Fibroblast of skin of right biceps (primary cell): ENCODE results near the gene PIGS.
"Not testable (repeated sequence)": the region's sequence is repeated elsewhere in the genome, so short reads cannot be mapped to it uniquely, and the experiment has no call there.

Experiments
- DNase-seq: peaks from one replicate; pipeline ENCODE4 v3.0.0-alpha.2; 2013

PIGS gene

DNA sequence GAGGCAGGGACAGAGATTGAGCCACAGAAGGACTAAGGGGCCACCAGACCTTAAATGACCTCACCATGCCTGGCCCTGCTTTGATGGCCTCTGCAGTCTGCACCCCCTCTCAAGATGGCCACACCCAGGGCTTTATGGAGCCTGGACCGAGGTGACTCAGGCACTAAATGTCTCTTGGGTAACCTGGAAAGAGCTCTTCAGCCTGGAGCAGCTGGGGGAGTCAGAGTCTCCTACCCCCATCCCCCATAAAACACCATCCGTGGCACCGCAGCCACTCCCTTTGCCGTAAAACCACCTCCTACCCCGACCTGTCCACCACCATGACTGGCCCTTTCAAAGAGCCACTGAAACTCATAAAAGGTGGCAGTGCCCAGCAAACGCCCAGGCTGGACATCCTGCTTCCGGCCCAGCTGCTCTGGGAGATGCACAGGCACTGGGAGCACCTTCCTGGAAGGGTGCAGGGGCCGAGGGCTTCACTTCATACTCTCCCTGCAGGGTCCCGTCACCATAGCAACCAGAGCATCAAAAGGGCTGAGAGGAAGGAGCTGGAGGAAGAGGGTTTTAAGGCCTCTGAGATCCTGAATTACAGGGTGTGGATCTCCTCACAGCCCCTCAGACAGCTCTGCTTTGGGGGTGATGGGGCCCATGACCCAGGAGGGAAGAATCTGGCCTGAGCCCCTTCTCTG, 42.9 kb downstream of the PIGS start:
- no peak for DNase-seq

DNA sequence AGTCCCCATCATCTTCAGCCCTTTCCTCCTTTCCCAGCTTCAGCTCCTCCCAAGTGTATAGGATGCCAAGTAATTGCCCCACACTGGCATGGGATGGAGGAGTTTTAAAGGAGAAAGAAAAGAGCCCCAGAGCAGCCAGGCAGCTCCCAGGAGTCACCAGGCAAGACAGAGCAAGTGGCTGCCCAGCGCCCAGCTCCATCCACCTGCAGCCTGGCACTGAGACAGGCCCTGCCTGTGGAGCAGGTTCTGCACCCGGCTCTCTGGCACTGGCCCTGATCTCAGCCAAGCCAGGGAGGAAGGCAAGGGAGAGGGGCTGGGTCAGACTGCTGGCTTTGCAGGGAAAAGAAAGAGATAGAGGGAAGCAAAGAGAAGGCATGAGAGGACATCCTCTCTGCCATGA, 43.5 kb downstream of the PIGS start:
- no peak for DNase-seq

- DNase-seq: no peak
Measured at GRCh38 chr17:28527181-28527681, 44.1 kb downstream of the PIGS start.

DNA sequence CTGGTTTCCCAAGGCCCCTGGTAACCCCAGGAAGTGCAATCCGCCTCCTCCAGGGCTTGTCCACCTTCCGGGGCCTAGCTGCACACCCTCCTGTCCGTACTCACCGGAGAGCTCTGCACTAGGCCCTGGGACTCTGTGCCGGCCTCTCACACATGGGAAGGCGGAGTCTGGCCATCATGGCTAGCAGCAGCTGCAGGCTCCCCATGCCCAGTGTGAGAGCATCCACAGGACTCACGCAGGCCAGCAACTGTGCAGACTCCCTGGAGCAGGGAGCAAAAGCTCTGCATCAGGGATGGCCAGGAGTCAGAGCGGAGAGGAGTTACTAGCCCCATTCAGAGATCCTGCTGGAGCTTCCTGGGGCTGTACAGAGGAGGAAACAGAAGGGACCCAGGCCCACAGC, 44.9 kb downstream of the PIGS start:
- no peak for DNase-seq

- peak; percentile 47 for DNase-seq
Measured at GRCh38 chr17:28524476-28525424, 46.6 kb downstream of the PIGS start.

DNA sequence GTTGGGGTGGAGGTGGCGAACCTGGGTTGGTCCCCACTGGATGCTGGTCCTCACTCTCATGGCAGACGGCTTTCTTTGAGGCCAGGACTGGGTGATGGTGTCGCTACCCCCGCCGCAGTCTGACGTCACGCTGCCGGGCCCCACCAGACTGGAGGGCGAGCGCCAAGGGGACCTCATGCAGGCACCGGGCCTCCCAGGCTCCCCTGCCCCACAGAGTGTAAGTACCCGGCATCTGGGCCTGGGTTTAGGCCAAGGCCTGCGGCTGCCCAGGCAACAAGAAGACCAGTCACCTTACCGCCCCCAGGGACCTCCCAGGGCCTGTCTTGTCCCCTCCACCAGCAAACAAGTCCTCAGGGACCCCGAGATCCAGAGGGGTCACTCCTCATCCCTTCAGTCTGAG, 47.4 kb downstream of the PIGS start:
- no peak for DNase-seq

GRCh38 chr17:28523186-28523585, 48.1 kb downstream of the PIGS start:
- DNase-seq: no peak

DNA sequence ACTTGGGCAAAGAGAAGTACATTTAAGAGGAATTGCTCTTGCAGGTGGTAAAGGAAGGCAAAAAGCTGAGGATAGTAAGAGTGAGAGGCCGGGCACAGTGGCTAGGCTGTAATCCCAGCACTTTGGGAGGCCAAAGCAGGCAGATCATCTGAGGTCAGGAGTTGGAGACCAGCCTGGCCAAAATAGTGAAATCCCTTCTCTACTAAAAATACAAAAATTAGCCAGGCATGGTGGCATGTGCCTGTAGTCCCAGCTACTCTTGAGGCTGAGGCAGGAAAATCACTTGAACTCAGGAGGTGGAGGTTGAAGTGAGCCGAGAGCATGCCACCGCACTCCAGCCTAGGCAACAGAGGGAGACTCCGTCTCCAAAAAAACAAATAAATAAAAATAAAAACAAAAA, 49.0 kb downstream of the PIGS start:
- not testable (repeated sequence) for DNase-seq

DNA sequence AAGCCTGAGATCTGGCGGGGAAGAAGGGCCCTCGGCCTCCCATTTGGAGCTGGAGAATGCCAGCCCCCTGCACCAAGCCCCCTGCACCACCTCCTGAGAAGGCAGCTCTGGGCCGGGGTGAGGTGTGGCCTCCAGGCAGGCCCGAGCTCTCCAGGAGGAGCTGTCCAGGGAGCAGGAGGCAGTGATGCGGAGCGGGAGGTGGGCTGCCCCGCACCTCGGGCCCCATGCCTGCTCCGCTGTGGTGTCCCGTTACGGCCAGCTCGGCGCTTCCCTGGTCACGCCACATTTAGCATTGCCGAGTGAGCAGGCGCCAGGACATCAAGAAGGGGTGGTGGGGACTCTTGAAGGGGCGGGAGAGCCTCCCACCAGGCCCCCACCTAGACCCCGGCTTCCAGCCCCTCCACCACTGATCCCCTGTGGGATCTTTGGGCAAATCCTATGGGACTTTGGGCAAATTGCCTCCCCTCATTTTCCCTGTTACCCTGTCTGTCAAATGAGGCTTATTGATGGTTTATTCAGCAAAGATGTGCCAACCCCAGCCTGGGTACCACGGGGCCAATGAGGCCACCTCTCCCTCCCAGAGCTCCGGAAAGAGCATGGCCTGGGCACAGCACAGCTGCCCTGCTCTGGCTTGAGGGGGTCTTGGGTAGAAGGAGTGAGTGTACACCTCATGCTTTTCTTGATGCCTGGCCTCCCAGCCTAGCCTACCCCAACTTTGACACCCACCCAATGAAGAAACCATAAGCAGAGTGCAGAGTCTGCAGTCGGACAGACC, 49.8 kb downstream of the PIGS start:
- no peak for DNase-seq

DNA sequence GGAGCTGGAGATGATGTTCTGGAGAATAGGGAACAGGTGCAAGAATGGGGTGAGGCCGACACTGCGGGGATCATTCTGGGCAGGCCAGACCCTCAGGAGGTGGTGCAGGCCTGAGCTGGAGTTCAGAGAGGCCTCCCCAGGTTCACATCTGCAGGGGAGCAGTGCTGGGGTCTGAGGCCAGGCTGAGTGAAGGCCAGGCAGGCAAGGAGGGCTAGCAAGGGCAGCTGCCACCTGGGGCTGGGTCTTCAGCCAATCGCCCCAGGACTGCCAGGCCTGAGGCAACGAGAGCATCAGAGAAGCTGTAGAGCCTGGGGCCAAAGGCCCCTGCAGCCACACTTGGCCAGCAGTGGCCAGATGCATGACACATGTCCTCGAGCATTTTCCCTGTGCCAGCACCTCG, 50.6 kb downstream of the PIGS start:
- DNase-seq: no peak

- no peak for DNase-seq
Measured at GRCh38 chr17:28519236-28519635, 52.1 kb downstream of the PIGS start.

DNA sequence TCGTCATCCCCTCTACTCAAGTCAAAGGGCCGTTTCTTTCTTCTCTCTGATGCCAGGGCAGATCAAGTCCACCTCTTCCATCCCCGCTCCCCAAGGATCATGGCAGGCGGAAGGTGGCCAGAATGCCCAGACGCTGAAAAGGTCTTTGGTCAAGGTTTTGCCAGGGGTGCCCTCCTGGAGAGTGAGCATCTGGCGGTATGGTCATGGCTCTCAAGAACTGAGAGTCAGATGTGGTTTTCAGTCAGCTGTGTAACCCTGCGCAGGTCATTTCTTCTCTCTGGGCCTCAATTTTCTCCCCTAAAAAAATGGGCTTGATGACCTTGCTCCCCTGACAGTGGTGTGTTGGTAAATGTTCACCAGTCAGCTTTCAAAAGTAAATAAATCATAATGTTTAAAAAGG, 52.7 kb downstream of the PIGS start:
- no peak for DNase-seq

DNA sequence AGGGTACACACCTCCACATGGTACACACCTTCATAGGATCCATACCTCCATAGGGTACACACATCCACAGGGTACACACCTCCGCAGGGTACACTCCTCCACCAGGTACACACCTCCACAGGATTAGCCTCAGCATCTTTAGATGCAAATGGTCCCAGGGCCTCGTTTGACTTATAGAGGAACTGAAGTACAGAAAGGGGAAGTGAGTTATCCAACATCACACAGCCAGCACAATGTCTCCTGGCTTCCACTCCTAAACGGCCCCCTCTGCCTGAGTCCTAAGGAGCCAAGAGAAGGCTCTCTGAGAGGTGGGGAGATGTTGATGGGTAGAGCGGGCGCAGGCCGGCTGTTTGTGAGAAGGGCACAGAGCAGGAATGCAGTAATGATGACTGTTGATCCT, 53.2 kb downstream of the PIGS start:
- DNase-seq: no peak

DNA sequence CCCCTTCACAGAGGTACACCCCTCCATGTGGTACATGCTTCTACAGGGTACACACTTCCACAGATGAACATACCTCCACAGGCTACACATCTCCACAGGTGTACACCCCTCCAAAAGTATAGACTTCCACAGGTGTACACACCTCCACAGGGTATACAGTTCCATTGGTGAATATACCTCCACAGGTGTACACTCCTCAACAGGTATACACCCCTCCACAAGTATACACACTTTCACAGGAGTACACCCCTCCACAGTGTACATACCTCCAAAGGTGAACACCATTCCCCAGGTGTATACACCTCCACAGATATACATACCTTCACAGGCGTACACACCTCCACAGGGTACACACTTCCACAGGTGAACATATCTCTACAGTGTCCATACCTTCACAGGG, 55.8 kb downstream of the PIGS start:
- no peak for DNase-seq

- DNase-seq: no peak
Measured at GRCh38 chr17:28514561-28515002, 56.7 kb downstream of the PIGS start.

DNA sequence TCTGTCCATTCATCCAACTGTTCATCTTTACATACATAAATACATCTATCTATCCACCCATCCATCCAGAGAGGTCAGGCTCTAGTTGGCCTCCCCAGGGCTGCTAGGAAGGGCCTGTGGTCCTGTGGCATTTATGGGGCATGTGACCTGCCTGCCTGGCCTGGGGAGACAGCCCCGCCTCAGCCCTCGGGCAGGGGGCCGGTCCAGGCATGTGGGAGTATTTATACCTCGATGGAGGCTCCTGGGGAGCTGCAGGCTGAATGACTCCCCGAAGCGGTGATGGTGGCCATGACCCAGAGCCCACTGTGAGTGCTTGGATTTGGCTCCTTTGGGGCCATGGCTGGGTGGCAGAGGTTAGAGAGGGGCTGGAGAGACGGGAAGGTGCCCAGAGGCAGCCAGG, 57.8 kb downstream of the PIGS start:
- DNase-seq: no peak

DNA sequence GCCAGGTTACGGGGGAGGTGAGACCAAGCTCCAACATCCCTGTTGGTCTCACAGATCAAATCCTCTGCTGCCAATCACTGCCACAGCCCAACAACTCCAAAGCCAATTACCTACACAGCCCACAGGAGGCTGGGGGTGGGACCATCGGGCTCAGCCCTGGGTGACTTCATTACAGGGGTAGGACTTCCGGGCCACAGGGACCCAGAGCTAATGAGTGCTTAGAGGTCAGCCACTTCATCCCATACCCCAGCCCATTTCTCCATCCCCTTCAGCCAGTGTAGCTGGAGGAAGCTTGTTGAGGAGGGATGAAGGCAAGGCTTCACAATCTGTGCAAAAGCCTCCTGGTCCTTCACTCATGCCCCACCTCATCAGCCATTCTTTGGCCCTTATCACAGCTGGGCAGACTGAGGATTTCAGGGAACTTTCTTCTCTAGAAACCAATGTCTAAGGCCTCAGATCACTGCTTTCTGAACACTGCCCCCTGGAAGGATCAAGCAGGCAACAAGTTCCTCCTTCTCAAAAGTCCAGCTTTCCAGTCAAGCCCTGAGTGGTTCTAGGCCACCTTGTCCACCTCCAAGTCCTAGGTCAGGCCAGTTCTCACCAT, 59.4 kb downstream of the PIGS start:
- DNase-seq: no peak

GRCh38 chr17:28509789-28510188, 61.5 kb downstream of the PIGS start:
- no peak for DNase-seq

GRCh38 chr17:28508211-28508724, 63.1 kb downstream of the PIGS start:
- no peak for DNase-seq

DNA sequence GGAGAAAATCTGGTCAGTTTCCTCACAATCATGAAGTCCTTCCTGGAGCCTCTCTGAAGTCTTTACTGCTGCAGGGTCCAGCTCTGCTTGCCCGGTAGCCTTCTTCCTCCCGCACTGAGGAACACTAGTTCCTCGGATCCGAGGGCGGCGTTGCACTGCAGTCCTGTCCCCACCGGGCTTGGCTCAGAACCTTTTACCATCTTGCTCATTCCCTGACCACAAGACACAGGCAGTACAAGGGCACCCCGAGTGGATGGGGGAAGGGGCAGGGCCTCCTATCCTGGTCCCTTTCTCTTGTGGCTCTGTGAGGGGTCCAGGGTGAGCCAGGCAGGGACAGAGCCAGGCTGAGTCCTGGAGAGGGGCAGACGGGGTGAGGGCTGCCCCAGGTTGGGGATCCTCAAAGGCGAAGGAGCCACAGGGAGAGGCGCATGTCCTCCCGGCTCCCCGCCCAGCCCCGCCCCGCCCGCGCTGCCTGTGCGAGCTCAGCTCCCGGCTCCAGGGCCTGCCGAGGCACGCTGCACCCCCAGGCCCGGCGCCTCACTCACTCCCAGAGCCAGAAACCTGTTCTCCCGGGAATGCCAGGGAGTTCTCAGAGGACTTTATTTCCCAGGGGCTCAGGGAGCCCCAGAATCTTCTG, 63.6 kb downstream of the PIGS start:
- no peak for DNase-seq

DNA sequence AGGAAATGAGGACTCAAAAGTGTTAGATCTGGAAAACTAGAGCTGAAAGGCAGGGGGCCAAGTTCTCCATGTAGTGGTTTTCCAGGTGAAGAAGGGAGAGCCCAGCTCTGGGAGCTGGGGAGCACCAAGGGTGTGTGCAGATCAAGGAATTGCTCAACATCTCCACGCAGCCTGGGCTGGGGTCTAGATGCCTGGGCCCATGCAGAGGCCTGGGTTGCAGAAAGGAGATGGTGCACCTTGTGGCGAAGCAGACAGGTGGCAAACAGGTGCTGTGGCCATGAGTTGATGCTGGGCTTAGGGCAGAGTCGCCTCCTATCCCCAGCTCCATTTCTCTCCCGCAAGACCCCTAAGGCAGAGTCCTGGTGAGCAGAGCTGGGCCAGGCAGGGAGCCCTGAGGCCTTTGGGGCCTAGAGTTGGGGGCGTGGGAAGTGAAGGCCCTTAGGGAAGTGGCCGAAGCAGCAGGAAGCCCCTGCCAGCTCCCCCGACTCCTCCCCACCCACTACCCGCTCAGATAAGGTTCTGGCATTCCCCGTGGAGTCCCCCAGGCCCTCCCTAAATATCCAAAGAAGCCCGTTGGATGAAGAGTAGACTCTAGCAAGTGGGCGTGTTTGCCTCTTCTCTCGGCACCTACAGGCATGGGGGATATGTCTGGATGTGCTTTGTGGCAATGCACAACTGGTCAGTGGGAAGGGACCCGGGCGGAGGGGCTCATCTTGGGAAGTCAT, 64.4 kb downstream of the PIGS start:
- DNase-seq: no peak
